ELF-1 (cell line): ENCODE results near the gene RABL2B.
A peak's percentile ranks its signal among the peaks of the same experiment; 100 is the strongest.

Experiments
- DNase-seq: peaks from one replicate; pipeline ENCODE4 v3.0.0-alpha.2; 2016; ENCODE audit warnings: low read depth, low spot score

The RABL2B gene

GRCh38 chr22:50738649-50739227, 44.7 kb downstream of the RABL2B start:
- DNase-seq, result no peak

- DNase-seq, result no peak
Measured at GRCh38 chr22:50737728-50738648, 45.4 kb downstream of the RABL2B start, which contains the start of gene ACR. ACR (plus strand) TSS chr22:50738204; CDS start chr22:50738236, 32 bp downstream.

GRCh38 chr22:50735739-50736030, 47.8 kb downstream of the RABL2B start:
- DNase-seq, result no peak

GRCh38 chr22:50734986-50735738, 48.3 kb downstream of the RABL2B start:
- no peak for DNase-seq

- no peak for DNase-seq
Measured at GRCh38 chr22:50734343-50734771, 49.1 kb downstream of the RABL2B start.

- peak; percentile 44 for DNase-seq
Measured at GRCh38 chr22:50733521-50734342, 49.7 kb downstream of the RABL2B start.

- DNase-seq, result no peak
Measured at GRCh38 chr22:50732681-50733080, 50.8 kb downstream of the RABL2B start.

- DNase-seq, result no peak
Measured at GRCh38 chr22:50731811-50732624, 51.4 kb downstream of the RABL2B start.

GRCh38 chr22:50730941-50731661, 52.3 kb downstream of the RABL2B start:
- no peak for DNase-seq

- no peak for DNase-seq
Measured at GRCh38 chr22:50730013-50730891, 53.2 kb downstream of the RABL2B start.

- no peak for DNase-seq
Measured at GRCh38 chr22:50729391-50730012, 53.9 kb downstream of the RABL2B start.

- no peak for DNase-seq
Measured at GRCh38 chr22:50728523-50728931, 54.9 kb downstream of the RABL2B start.

GRCh38 chr22:50727678-50728522, 55.5 kb downstream of the RABL2B start:
- no peak for DNase-seq

- DNase-seq, result no peak
Measured at GRCh38 chr22:50726643-50727340, 56.6 kb downstream of the RABL2B start.

- no peak for DNase-seq
Measured at GRCh38 chr22:50725597-50725996, 57.8 kb downstream of the RABL2B start.

GRCh38 chr22:50724616-50725015, 58.8 kb downstream of the RABL2B start:
- DNase-seq, result no peak

GRCh38 chr22:50723991-50724390, 59.4 kb downstream of the RABL2B start:
- no peak for DNase-seq
